H1 (cell line): Measurements from ENCODE around the gene PRKAA2. TPM values are rescaled to one million over a fixed set of nuclear protein-coding genes. Genes with fewer than 3 reads are reported as not detected.

Experiments
- CTCF ChIA-PET: fragments of 300-600 bp; sonication (Branson Sonifier 250); formaldehyde crosslinking; loops from one replicate; lab custom pipeline; 2021; ENCODE audit not compliant: partially characterized antibody; lab: Charles Lee
- POLR2A ChIA-PET: fragments of 300-600 bp; sonication (Branson Sonifier 250); formaldehyde crosslinking; loops from one replicate; lab custom pipeline; 2021; ENCODE audit warnings: inconsistent platforms; ENCODE audit not compliant: partially characterized antibody; lab: Charles Lee
- DNase-seq, 2 experiments: peaks; one replicate each; pipeline versions ENCODE4 v3.0.0 to v3.0.0-alpha.2; 2010 to 2022; ENCODE audit warnings: low spot score in 2 of 2, low read depth in 1 of 2, mixed read lengths in 1 of 2
- FAIRE-seq: peaks from 2 replicates; lab custom pipeline; 2011; peaks lifted over from hg19 to GRCh38; lab: Jason Lieb, UNC
- H2AFZ ChIP-seq: 2 replicates; pipeline ENCODE4 v1.8.1; 2012; ENCODE audit warnings: low read length, inconsistent platforms
- H2AK5ac ChIP-seq: 2 replicates; pipeline ENCODE4 v1.6.1; 2013; ENCODE audit warnings: low read depth, low read length
- H2BK120ac ChIP-seq: replicated peaks from 2 replicates; pipeline ENCODE3; 2013; ENCODE audit warnings: low read depth, low read length, inconsistent platforms
- H2BK12ac ChIP-seq: 2 replicates; pipeline ENCODE4 v1.6.1; 2013; ENCODE audit warnings: low read depth, low read length
- H2BK15ac ChIP-seq: 2 replicates; pipeline ENCODE4 v1.6.1; 2013; ENCODE audit warnings: low read length
- H2BK20ac ChIP-seq: 2 replicates; pipeline ENCODE4 v1.6.1; 2013; ENCODE audit warnings: low read length
- H2BK5ac ChIP-seq: 2 replicates; pipeline ENCODE4 v1.6.1; 2013; ENCODE audit warnings: low read depth, low read length
- H3K14ac ChIP-seq: 2 replicates; pipeline ENCODE4 v1.6.1; 2013; ENCODE audit warnings: inconsistent platforms; ENCODE audit not compliant: insufficient read length
- H3K18ac ChIP-seq: 2 replicates; pipeline ENCODE4 v1.6.1; 2013; ENCODE audit warnings: low read length; ENCODE audit errors: extremely low read depth
- H3K23ac ChIP-seq: 2 replicates; pipeline ENCODE4 v1.6.1; 2013; ENCODE audit warnings: inconsistent platforms; ENCODE audit not compliant: insufficient read length
- H3K23me2 ChIP-seq: 2 replicates; pipeline ENCODE4 v1.6.1; 2013; ENCODE audit warnings: low read depth, low read length
- H3K27ac ChIP-seq: 2 replicates; pipeline ENCODE4 v1.6.1; 2011; ENCODE audit warnings: low read depth, low read length, inconsistent platforms
- H3K27me3 ChIP-seq, 4 experiments: replicated peaks in 1 of 4; 1 replicate in 1 of 4; 2 replicates in 3 of 4; pipeline versions ENCODE4 v1.6.1 to v1.8.1; 2011 to 2013; ENCODE audit warnings: low read length in 3 of 4, mild to moderate bottlenecking in 3 of 4, inconsistent platforms in 2 of 4, mixed read lengths in 2 of 4, moderate library complexity in 1 of 4; ENCODE audit not compliant: control insufficient read depth in 3 of 4, insufficient read depth in 3 of 4; ENCODE audit errors: extremely low read depth in 1 of 4
- H3K36me3 ChIP-seq, 4 experiments: 2 replicates each; pipeline versions ENCODE4 v1.6.1 to v1.8.1; 2011 to 2013; ENCODE audit warnings: mild to moderate bottlenecking in 4 of 4, low read length in 3 of 4, moderate library complexity in 2 of 4, control low read depth in 1 of 4, inconsistent platforms in 1 of 4; ENCODE audit not compliant: insufficient read depth in 4 of 4, control insufficient read depth in 2 of 4
- H3K4ac ChIP-seq: replicated peaks from 2 replicates; pipeline ENCODE3; 2013; ENCODE audit warnings: low read length, low read depth, mixed read lengths, inconsistent platforms; ENCODE audit not compliant: insufficient read length
- H3K4me1 ChIP-seq, 4 experiments: replicated peaks in 1 of 4; 1 replicate in 1 of 4; 2 replicates in 3 of 4; pipeline versions ENCODE4 v1.6.1 to v1.8.1; 2011 to 2013; ENCODE audit warnings: low read length in 3 of 4, inconsistent platforms in 2 of 4, mixed read lengths in 1 of 4; ENCODE audit not compliant: insufficient read depth in 4 of 4, control insufficient read depth in 3 of 4
- H3K4me2 ChIP-seq, 2 experiments: 2 replicates each; pipeline versions ENCODE4 v1.6.1 to v1.8.1; 2011 to 2013; ENCODE audit warnings: low read depth in 2 of 2, low read length in 2 of 2, control low read depth in 1 of 2, inconsistent platforms in 1 of 2, mild to moderate bottlenecking in 1 of 2; ENCODE audit not compliant: insufficient read depth in 1 of 2
- H3K4me3 ChIP-seq, 4 experiments: fragments of 200-600, 300-600 bp in 1 of 4; sonication (generic), shearing (Covaris generic), sonication (Bioruptor Twin) in 1 of 4; 2 replicates each; pipeline versions ENCODE4 v1.5.1 to v1.8.1; 2011 to 2016; ENCODE audit warnings: low read length in 4 of 4, low read depth in 3 of 4, control low read depth in 2 of 4, inconsistent platforms in 2 of 4, mild to moderate bottlenecking in 2 of 4, mixed read lengths in 1 of 4, moderate library complexity in 1 of 4; ENCODE audit not compliant: insufficient read depth in 2 of 4; ENCODE audit errors: extremely low read depth in 1 of 4
- H3K56ac ChIP-seq: replicated peaks from 2 replicates; pipeline ENCODE3; 2013; ENCODE audit warnings: low read depth, mild to moderate bottlenecking, mixed read lengths, low read length, inconsistent platforms; ENCODE audit not compliant: insufficient read length
- H3K79me1 ChIP-seq: 2 replicates; pipeline ENCODE4 v1.6.1; 2013; ENCODE audit warnings: low read depth, low read length, control low read depth
- H3K79me2 ChIP-seq, 2 experiments: 2 replicates each; pipeline versions ENCODE4 v1.6.1 to v1.8.1; 2012 to 2013; ENCODE audit warnings: low read length in 2 of 2, mild to moderate bottlenecking in 2 of 2, inconsistent platforms in 1 of 2; ENCODE audit not compliant: insufficient read depth in 2 of 2, control insufficient read depth in 1 of 2
- H3K9ac ChIP-seq, 4 experiments: replicated peaks in 1 of 4; 1 replicate in 1 of 4; 2 replicates in 3 of 4; pipeline versions ENCODE4 v1.6.1 to v1.8.1; 2011 to 2013; ENCODE audit warnings: low read depth in 3 of 4, low read length in 3 of 4, control low read depth in 2 of 4, mild to moderate bottlenecking in 2 of 4, moderate library complexity in 2 of 4, inconsistent platforms in 1 of 4; ENCODE audit errors: extremely low read depth in 1 of 4
- H3K9me3 ChIP-seq, 2 experiments: 2 replicates each; pipeline versions ENCODE4 v1.6.1 to v1.8.1; 2012 to 2013; ENCODE audit warnings: mild to moderate bottlenecking in 2 of 2, moderate library complexity in 2 of 2, control low read depth in 1 of 2, inconsistent platforms in 1 of 2, low read depth in 1 of 2, low read length in 1 of 2, mixed read lengths in 1 of 2; ENCODE audit not compliant: insufficient read depth in 2 of 2
- H4K20me1 ChIP-seq, 2 experiments: replicated peaks in 1 of 2; 2 replicates each; pipeline versions ENCODE3 to v1.8.1; 2011 to 2013; ENCODE audit warnings: inconsistent platforms in 2 of 2, low read length in 2 of 2, mild to moderate bottlenecking in 1 of 2; ENCODE audit not compliant: insufficient read depth in 2 of 2, control insufficient read depth in 1 of 2
- H4K5ac ChIP-seq: 2 replicates; pipeline ENCODE4 v1.6.1; 2013; ENCODE audit warnings: low read length, low read depth, mixed read lengths, inconsistent platforms; ENCODE audit not compliant: insufficient read length
- H4K8ac ChIP-seq: 2 replicates; pipeline ENCODE4 v1.8.0; 2013; ENCODE audit warnings: mild to moderate bottlenecking, moderate library complexity, low read length, inconsistent platforms; ENCODE audit not compliant: insufficient read depth; ENCODE audit errors: extremely low read depth
- H4K91ac ChIP-seq: replicated peaks from 2 replicates; pipeline ENCODE3; 2013; ENCODE audit warnings: low read length, mixed read lengths, inconsistent platforms; ENCODE audit not compliant: insufficient read length
- ASH2L ChIP-seq: fragments of 200-600, 300-600 bp; sonication (generic); IDR thresholded peaks from one replicate; pipeline ENCODE4 v1.7.1; 2017; ENCODE audit warnings: low read length
- CREB1 ChIP-seq: IDR thresholded peaks from 2 replicates; pipeline ENCODE4 v1.6.1; 2012; ENCODE audit warnings: inconsistent platforms
- CTBP2 ChIP-seq: IDR thresholded peaks from 2 replicates; pipeline ENCODE4 v1.7.0; 2011; ENCODE audit warnings: borderline replicate concordance, mild to moderate bottlenecking, moderate library complexity, mixed read lengths, low read length; ENCODE audit not compliant: insufficient read depth, insufficient read length
- NANOG ChIP-seq: IDR thresholded peaks from 2 replicates; pipeline ENCODE4 v1.6.1; 2011; ENCODE audit warnings: low read length, low read depth, mild to moderate bottlenecking, inconsistent platforms; ENCODE audit not compliant: insufficient read depth, poor library complexity, severe bottlenecking
- POLR2AphosphoS5 ChIP-seq: IDR thresholded peaks from 2 replicates; pipeline ENCODE4 v1.6.1; 2011; ENCODE audit warnings: low read depth, low read length
- RAD21 ChIP-seq, 2 experiments: IDR thresholded peaks in 1 of 2; conservative IDR thresholded peaks in 1 of 2; 2 replicates each; pipeline ENCODE4 v1.6.1; 2011; ENCODE audit warnings: low read depth in 2 of 2, low read length in 2 of 2, improper control_type of control experiment in 1 of 2, inconsistent platforms in 1 of 2, mild to moderate bottlenecking in 1 of 2, moderate library complexity in 1 of 2
- SIX5 ChIP-seq: IDR thresholded peaks from 2 replicates; pipeline ENCODE4 v1.6.1; 2011; ENCODE audit warnings: mild to moderate bottlenecking, low read depth, low read length
- TAF7 ChIP-seq: optimal IDR thresholded peaks from 2 replicates; pipeline ENCODE3; 2011; ENCODE audit warnings: low read depth, mild to moderate bottlenecking, inconsistent platforms, low read length, moderate library complexity, borderline replicate concordance
- WGBS, 2 experiments: shearing (Covaris generic) in 1 of 2; methylation state at CpG; one replicate each; pipeline versions ENCODE4 v1.1.6 to v1.1.7; 2013 to 2015; ENCODE audit warnings: low lambda C conversion rate in 2 of 2, mixed read lengths in 2 of 2, inconsistent platforms in 1 of 2, low coverage in 1 of 2, missing lambda C conversion rate in 1 of 2; ENCODE audit not compliant: insufficient replicate concordance in 2 of 2, insufficient coverage in 1 of 2, insufficient read length in 1 of 2; ENCODE audit errors: extremely low coverage in 1 of 2, missing lambda C conversion rate in 1 of 2; 5-methylcytosine and 5-hydroxymethylcytosine counted together
- long read RNA-seq, 2 experiments: library from RNA in 1 of 2; library from capped mRNA in 1 of 2; stranded (forward); transcript quantifications; one replicate each; pipeline ENCODE4 v2.0.0, GENCODE V29; 2021; ENCODE audit warnings: inconsistent platforms in 1 of 2
- polyA minus RNA-seq, 3 experiments: library from RNA; depleted of rRNA, polyadenylated mRNA; stranded (reverse); fragments of >200 nt; gene quantifications; 1 replicate in 2 of 3; 2 replicates in 1 of 3; pipeline ENCODE4 v1.2.3, GENCODE V29; 2011
- polyA plus RNA-seq, 7 experiments: library from polyadenylated mRNA; depleted of rRNA in 3 of 7; stranded (reverse) in 5 of 7; unstranded in 2 of 7; fragments of >200 nt in 5 of 7; fragments of 200-250 nt in 2 of 7; gene quantifications; 1 replicate in 5 of 7; 2 replicates in 1 of 7; 4 replicates in 1 of 7; pipeline versions ENCODE4 v1.2.1 to v1.2.3, GENCODE V29; 2011 to 2013; ENCODE audit warnings: missing spikeins in 2 of 7, mixed read lengths in 2 of 7
- total RNA-seq: library from RNA; stranded (reverse); fragmentation: NEBNext Ultra II Directional; extraction: Animal tissue kit (Norgen Biotek cat#: 25700); gene quantifications from 2 replicates; pipeline ENCODE4 v1.2.1, GENCODE V29; 2021

PRKAA2 gene
- 5.9 and 6.4 TPM in 2 replicates for total RNA-seq
- 1.4 and 2.6 TPM in 2 replicates for polyA plus RNA-seq (2011; rRNA removed)
- polyA plus RNA-seq (2011; cell fraction: cytosol; rRNA removed) = 3.1 TPM
- 1.7 TPM for polyA plus RNA-seq (2011; cell fraction: nucleus; rRNA removed)
- polyA plus RNA-seq (2012, experiment 1 of 2) = 2.0 to 4.2 TPM (median 2.6 TPM) in 4 replicates
- 0.33 TPM for polyA plus RNA-seq (2012, experiment 2 of 2)
- polyA plus RNA-seq (2013, experiment 1 of 2) = 3.8 TPM
- polyA plus RNA-seq (2013, experiment 2 of 2) = 3.6 TPM
- polyA minus RNA-seq (2011; rRNA and poly(A)+ RNA removed) = 7.3 and 10.2 TPM in 2 replicates
- polyA minus RNA-seq (2011; cell fraction: cytosol; rRNA and poly(A)+ RNA removed) = 4.0 TPM
- 11.2 TPM for polyA minus RNA-seq (2011; cell fraction: nucleus; rRNA and poly(A)+ RNA removed)
- long read RNA-seq, experiment 1, full-length matches to known transcripts = 3 of 10 reads
- long read RNA-seq, experiment 1, partial matches to known transcripts = 2 of 10 reads
- long read RNA-seq, experiment 1, other reads (novel, unspliced or antisense) = 5 of 10 reads
- long read RNA-seq, experiment 2, partial matches to known transcripts = 0 of 1 reads
- long read RNA-seq, experiment 2, other reads (novel, unspliced or antisense) = 1 of 1 reads

DNA sequence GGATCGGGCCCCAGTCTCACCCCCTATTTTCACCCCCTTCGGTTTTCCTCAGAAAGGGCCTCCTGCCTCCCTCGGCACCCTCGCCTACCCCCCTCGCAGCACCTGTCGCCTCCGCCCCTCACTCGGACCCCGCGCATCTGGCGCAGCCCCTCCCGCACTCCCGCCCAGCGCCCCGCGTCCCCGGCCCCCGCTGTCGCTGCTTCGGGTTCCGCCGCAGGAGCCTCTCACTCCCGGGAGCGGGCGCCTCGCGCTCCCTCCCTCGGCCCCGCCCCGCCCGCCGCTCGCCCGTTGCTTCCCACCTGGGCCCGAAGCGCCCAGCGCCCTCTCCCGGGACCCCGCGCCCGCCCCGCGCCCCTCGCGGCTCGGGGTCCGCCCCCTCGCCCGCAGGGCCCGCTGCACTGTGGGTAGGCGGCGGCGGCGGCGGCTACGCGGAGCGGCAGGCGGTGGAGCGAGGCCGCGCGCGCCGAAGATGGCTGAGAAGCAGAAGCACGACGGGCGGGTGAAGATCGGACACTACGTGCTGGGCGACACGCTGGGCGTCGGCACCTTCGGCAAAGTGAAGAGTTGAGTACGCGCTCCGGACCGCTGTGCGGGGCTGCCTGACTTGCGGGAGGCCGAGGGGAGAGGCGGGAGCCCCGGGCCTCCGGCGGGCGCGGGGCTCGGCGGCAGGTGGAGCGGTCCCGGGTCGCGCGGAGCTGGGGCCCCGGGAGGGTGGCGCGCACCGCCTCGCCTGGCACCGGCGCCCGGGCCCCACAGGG is at the start of gene PRKAA2:
Gene PRKAA2 (plus strand): TSS at position 396 of the 758 bp plus-strand sequence. CDS start 74 bp downstream, at position 470.
- Histone ChIP-seq H3K18ac (peak within 1 kb of the TSS; percentile 63), H3K79me2 (peaks cover 0 to 34% of the 10 kb centered on the region in 2 experiments; a peak in 2 of 4 replicates), H2BK120ac (no peak within 1 kb of the TSS), H2AFZ (peak within 1 kb of the TSS; percentile 91), H3K9ac (peak within 1 kb of the TSS; percentile 52 to 69 (median 64)), H3K79me1 (no peaks in the 10 kb centered on the region), H3K14ac (no peak within 1 kb of the TSS), H2AK5ac (no peak within 1 kb of the TSS), H3K4me1 (peaks cover 0 to 2% (median under 1%) of the 10 kb centered on the region in 4 experiments; a peak in 1 of 7 replicates), H3K9me3 (no peaks in the 10 kb centered on the region), H4K20me1 (no peaks in the 10 kb centered on the region), H3K23ac (no peak within 1 kb of the TSS), H2BK20ac (0 out of 2 replicates have a peak within 1 kb of the TSS, but pooled peaks have one; percentile 56), H4K91ac (peak within 1 kb of the TSS; percentile 97), H3K4ac (no peak within 1 kb of the TSS), H2BK15ac (peak within 1 kb of the TSS; percentile 7; the same call in 1 of the 2 replicates), H4K8ac (peak within 1 kb of the TSS; percentile 93), H3K23me2 (peaks cover 6% of the 10 kb centered on the region), H4K5ac (peak within 1 kb of the TSS; percentile 88), H3K4me2 (peak within 1 kb of the TSS; percentile 84 to 86), H3K4me3 (peak within 1 kb of the TSS; percentile 64 to 73 (median 68)), H3K27me3 (peaks cover 0 to 10% (median 1%) of the 10 kb centered on the region in 4 experiments; a peak in 1 of 7 replicates), H3K36me3 (no peaks in the 10 kb centered on the region), H3K56ac (no peak within 1 kb of the TSS), H2BK5ac (peak within 1 kb of the TSS; percentile 69; the same call in 1 of the 2 replicates), H2BK12ac (peak within 1 kb of the TSS; percentile 70), H3K27ac (no peak within 1 kb of the TSS; the same call in 1 of the 2 replicates)
- CTCF ChIA-PET = interaction anchor here (0.7 to 1.5 kb wide), 4 partner anchors 60 to 1501 kb away, joined by 3 read pairs; no protein-coding TSS in a partner anchor
- 3% methylated on average over 27 of the region's 103 CpGs; no CpG with 5 or more reads in 1 of the 2 experiments for WGBS, 2 experiments
- FAIRE-seq (no peak), DNase-seq (peak in 1 of 2 experiments; percentile 78)
- POLR2A ChIA-PET = interaction anchor here (1.7 kb wide), 1 partner anchor 27 kb away, joined by 4 read pairs; no protein-coding TSS in a partner anchor
- peak; percentile 48 for TF ChIP-seq CTBP2
- TF ChIP-seq RAD21 (IDR thresholded peaks at IDR 0.05 in 1 of 2, conservative IDR thresholded peaks at IDR 0.05 in 1 of 2; ENCODE audit: low read depth in 2 of 2, low read length in 2 of 2) = peak in 1 of 2 experiments; percentile 11; a peak in 1 of 4 replicates
- TF ChIP-seq TAF7 = peak; percentile 47
- TF ChIP-seq NANOG = peak; percentile 8
- TF ChIP-seq SIX5 = no peak
- peak; percentile 27 for TF ChIP-seq POLR2AphosphoS5
- TF ChIP-seq CREB1 = 0 out of 2 replicates have a peak, but pooled peaks have one; percentile 6
- TF ChIP-seq ASH2L = peak; percentile 87
